Measurements from ENCODE around the gene KIAA1958.

Gene KIAA1958

GRCh38 chr9:112531666-112532282 lies 45.1 kb downstream of the KIAA1958 start:
- DNase-seq, result no peak

- no peak for DNase-seq
Observed at GRCh38 chr9:112532427-112532826, 45.8 kb downstream of the KIAA1958 start.

- no peak for DNase-seq
Observed at GRCh38 chr9:112533660-112534059, 47.0 kb downstream of the KIAA1958 start.

GRCh38 chr9:112535301-112535700 lies 48.7 kb downstream of the KIAA1958 start:
- DNase-seq, result no peak

GRCh38 chr9:112535811-112536210 lies 49.2 kb downstream of the KIAA1958 start:
- no peak for DNase-seq

GRCh38 chr9:112537561-112537960 lies 50.9 kb downstream of the KIAA1958 start:
- DNase-seq, result no peak

GRCh38 chr9:112540800-112541199 lies 54.2 kb downstream of the KIAA1958 start:
- no peak for DNase-seq

GRCh38 chr9:112541685-112542084 lies 55.1 kb downstream of the KIAA1958 start:
- no peak for DNase-seq

GRCh38 chr9:112542593-112543292 lies 56.1 kb downstream of the KIAA1958 start:
- no peak for DNase-seq

GRCh38 chr9:112544477-112544876 lies 57.9 kb downstream of the KIAA1958 start:
- DNase-seq, result no peak

GRCh38 chr9:112545237-112545636 lies 58.6 kb downstream of the KIAA1958 start:
- DNase-seq, result no peak

GRCh38 chr9:112546149-112547012 lies 59.8 kb downstream of the KIAA1958 start:
- no peak for DNase-seq

- no peak for DNase-seq
Observed at GRCh38 chr9:112548051-112548440, 61.4 kb downstream of the KIAA1958 start.

- no peak for DNase-seq
Observed at GRCh38 chr9:112548836-112549595, 62.4 kb downstream of the KIAA1958 start.

- DNase-seq, result no peak
Observed at GRCh38 chr9:112550531-112550930, 63.9 kb downstream of the KIAA1958 start.

- no peak for DNase-seq
Observed at GRCh38 chr9:112551641-112552040, 65.0 kb downstream of the KIAA1958 start.

- no peak for DNase-seq
Observed at GRCh38 chr9:112552229-112553056, 65.8 kb downstream of the KIAA1958 start.

- DNase-seq, result no peak
Observed at GRCh38 chr9:112553256-112553826, 66.7 kb downstream of the KIAA1958 start.

GRCh38 chr9:112554516-112554915 lies 67.9 kb downstream of the KIAA1958 start:
- DNase-seq, result no peak

- DNase-seq, result no peak
Observed at GRCh38 chr9:112555101-112555643, 68.5 kb downstream of the KIAA1958 start.

GRCh38 chr9:112555844-112556482 lies 69.3 kb downstream of the KIAA1958 start:
- no peak for DNase-seq
